ENCODE results near the gene PLA2G2F. TPM values are rescaled to one million over a fixed set of nuclear protein-coding genes. Genes with fewer than 3 reads are reported as not detected.

The PLA2G2F gene
- total and polyA plus RNA-seq, 9 of the 15 experiments (the other 6 are each of a cell fraction or from before 2014, with no cell fraction given) = not detected

DNA sequence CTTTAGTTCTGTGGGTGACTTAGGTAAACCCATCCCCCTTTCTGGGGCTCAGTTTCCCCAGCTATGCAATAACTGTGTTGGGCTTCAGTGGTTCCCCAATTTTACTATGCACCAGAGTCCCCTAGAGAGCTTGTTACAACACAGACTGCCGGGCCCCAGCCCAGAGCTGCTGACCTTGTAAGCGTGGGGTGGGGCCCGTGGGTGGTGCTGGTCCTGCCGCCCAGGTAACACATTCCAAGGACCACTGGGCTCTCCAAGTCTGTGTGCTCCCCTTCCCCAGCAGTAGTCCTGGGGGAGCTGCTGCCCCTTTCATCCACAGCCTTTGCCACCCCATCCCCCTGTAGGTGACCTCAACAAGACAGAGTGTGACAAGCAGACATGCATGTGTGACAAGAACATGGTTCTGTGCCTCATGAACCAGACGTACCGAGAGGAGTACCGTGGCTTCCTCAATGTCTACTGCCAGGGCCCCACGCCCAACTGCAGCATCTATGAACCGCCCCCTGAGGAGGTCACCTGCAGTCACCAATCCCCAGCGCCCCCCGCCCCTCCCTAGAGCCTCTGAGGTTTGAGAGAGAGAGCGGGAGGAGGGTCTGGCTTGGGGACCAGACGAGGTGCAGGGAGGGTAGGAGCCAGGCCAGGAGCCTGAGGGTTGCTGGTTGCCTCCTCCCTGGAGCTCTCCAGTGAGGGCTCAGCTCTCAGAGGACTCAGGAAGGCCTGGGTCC is 8.9 kb downstream of the PLA2G2F start:
- no TSS peak for BruUV-seq (replicated peaks)

More for the DNA sequence above, 8.9 kb downstream of the PLA2G2F start:
- ChIA-PET CTCF (ENCODE audit: low intra/inter-chr PET ratio) (interaction anchor here (0.7 kb wide), 1 partner anchor 345 kb away, joined by 6 read pairs; no protein-coding TSS in a partner anchor), POLR2A (interaction anchor here (0.6 to 2.1 kb wide), 3 partner anchors 13 to 223 kb away, joined by 4 to 5 read pairs (median 4); no protein-coding TSS in a partner anchor)
- DNase-seq (ENCODE audit: extremely low read depth in 1 of 4, low spot score in 3 of 4) = no peak
- peaks cover 2 to 41% of the 10 kb centered on the region in 2 experiments; a peak in 4 of 5 replicates for H3K27me3 ChIP-seq (ENCODE audit: control insufficient read depth in 2 of 2, insufficient read depth in 2 of 2, low read length in 2 of 2)
- no peak overlapping the region for H3K4me2 ChIP-seq (ENCODE audit: insufficient read depth, low read length)
- no peaks in the 10 kb centered on the region for H3K79me2 ChIP-seq (ENCODE audit: control insufficient read depth, insufficient read depth, low read length)
- H3K4me3 ChIP-seq = no peak overlapping the region
- H3K4me1 ChIP-seq (replicated peaks in 1 of 2; ENCODE audit: control insufficient read depth in 2 of 2, insufficient read depth in 2 of 2, low read length in 2 of 2) = peaks cover 0 to 26% of the 10 kb centered on the region in 2 experiments; a peak in 3 of 5 replicates
- no peak overlapping the region for H3K27ac ChIP-seq (ENCODE audit: extremely low read depth, low read depth, low read length)
- FAIRE-seq = no peak
- in situ Hi-C loops (cut with MboI) = no loop called here
- 0 out of 4 replicates have a peak overlapping the region, but pooled peaks of 1 of the 2 experiments have one; percentile 3 for H3K9ac ChIP-seq (ENCODE audit: insufficient read depth in 1 of 2, low read depth in 2 of 2, low read length in 2 of 2)
- H4K20me1 ChIP-seq (replicated peaks; ENCODE audit: control insufficient read depth, insufficient read depth, low read length) = no peaks in the 10 kb centered on the region; the same call in 1 of the 2 replicates
- intact Hi-C loops (cut with micrococcal nuclease) = no loop called here
- H3K9me3 ChIP-seq (replicated peaks; ENCODE audit: control insufficient read depth, insufficient read depth, low read depth, low read length) = no peaks in the 10 kb centered on the region
- 4% methylated on average over 13 of the region's 13 CpGs for WGBS (ENCODE audit: insufficient coverage, low coverage, missing lambda C conversion rate)
- no peaks in the 10 kb centered on the region for H3K36me3 ChIP-seq (ENCODE audit: control insufficient read depth, insufficient read depth, low read length)
- H3K9me1 ChIP-seq (ENCODE audit: control insufficient read depth, insufficient read depth, low read length) = no peaks in the 10 kb centered on the region
- H2AFZ ChIP-seq (ENCODE audit: low read depth, low read length) = no peak overlapping the region
- no peak for TF ChIP-seq NCOA1 (IDR thresholded peaks at IDR 0.05; ENCODE audit: low read depth)
- TF ChIP-seq MEF2A (IDR thresholded peaks at IDR 0.05; ENCODE audit: control insufficient read depth, low read depth, low read length) = no peak
- no peak for TF ChIP-seq RBFOX2 (IDR thresholded peaks at IDR 0.05; ENCODE audit: low read depth, low read length)
- TF ChIP-seq ZNF77 (CRISPR knock-in tag; IDR thresholded peaks at IDR 0.05) = no peak
- TF ChIP-seq FOXK1 (CRISPR knock-in tag; IDR thresholded peaks at IDR 0.05; ENCODE audit: borderline replicate concordance) = no peak
- TF ChIP-seq MYNN (IDR thresholded peaks at IDR 0.05) = no peak
- no peak for TF ChIP-seq MYNN (CRISPR knock-in tag; IDR thresholded peaks at IDR 0.05)
- no peak for TF ChIP-seq SNIP1 (IDR thresholded peaks at IDR 0.05; ENCODE audit: low read depth)
- no peak for TF ChIP-seq KDM2B (CRISPR knock-in tag; IDR thresholded peaks at IDR 0.05)
- TF ChIP-seq DPF2 (IDR thresholded peaks at IDR 0.05) = no peak
- no peak for TF ChIP-seq NCOA2 (IDR thresholded peaks at IDR 0.05; ENCODE audit: partially characterized antibody in 2 of 2)
- TF ChIP-seq, protein P1, sequence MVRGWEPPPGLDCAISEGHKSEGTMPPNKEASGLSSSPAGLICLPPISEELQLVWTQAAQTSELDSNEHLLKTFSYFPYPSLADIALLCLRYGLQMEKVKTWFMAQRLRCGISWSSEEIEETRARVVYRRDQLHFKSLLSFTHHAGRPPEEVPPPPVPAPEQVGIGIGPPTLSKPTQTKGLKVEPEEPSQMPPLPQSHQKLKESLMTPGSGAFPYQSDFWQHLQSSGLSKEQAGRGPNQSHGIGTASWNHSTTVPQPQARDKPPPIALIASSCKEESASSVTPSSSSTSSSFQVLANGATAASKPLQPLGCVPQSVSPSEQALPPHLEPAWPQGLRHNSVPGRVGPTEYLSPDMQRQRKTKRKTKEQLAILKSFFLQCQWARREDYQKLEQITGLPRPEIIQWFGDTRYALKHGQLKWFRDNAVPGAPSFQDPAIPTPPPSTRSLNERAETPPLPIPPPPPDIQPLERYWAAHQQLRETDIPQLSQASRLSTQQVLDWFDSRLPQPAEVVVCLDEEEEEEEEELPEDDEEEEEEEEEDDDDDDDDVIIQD (CRISPR knock-in tag; IDR thresholded peaks at IDR 0.05) = no peak
- no peak for TF ChIP-seq KLF6 (CRISPR knock-in tag; IDR thresholded peaks at IDR 0.05; ENCODE audit: borderline replicate concordance)
- no peak for TF ChIP-seq ZBTB17 (CRISPR knock-in tag; IDR thresholded peaks at IDR 0.05)
- no peak for TF ChIP-seq NUFIP1 (IDR thresholded peaks at IDR 0.05; ENCODE audit: partially characterized antibody)
- TF ChIP-seq, protein P2, sequence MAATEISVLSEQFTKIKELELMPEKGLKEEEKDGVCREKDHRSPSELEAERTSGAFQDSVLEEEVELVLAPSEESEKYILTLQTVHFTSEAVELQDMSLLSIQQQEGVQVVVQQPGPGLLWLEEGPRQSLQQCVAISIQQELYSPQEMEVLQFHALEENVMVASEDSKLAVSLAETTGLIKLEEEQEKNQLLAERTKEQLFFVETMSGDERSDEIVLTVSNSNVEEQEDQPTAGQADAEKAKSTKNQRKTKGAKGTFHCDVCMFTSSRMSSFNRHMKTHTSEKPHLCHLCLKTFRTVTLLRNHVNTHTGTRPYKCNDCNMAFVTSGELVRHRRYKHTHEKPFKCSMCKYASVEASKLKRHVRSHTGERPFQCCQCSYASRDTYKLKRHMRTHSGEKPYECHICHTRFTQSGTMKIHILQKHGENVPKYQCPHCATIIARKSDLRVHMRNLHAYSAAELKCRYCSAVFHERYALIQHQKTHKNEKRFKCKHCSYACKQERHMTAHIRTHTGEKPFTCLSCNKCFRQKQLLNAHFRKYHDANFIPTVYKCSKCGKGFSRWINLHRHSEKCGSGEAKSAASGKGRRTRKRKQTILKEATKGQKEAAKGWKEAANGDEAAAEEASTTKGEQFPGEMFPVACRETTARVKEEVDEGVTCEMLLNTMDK (IDR thresholded peaks at IDR 0.05; ENCODE audit: borderline replicate concordance, insufficient read depth, low read depth, low read length, poor library complexity, severe bottlenecking) = no peak
- TF ChIP-seq, protein P3, sequence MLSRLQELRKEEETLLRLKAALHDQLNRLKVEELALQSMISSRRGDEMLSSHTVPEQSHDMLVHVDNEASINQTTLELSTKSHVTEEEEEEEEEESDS (CRISPR knock-in tag; IDR thresholded peaks at IDR 0.05) = no peak
- ATAC-seq = no peak

Data from K562 (cell line).